HK-2 (cell line): ENCODE results near the gene SLC37A3.

ENCODE experiments used
- DNase-seq: peaks from one replicate; pipeline ENCODE4 v3.0.0-alpha.2; 2018; ENCODE audit not compliant: unreplicated experiment

SLC37A3 gene

DNA sequence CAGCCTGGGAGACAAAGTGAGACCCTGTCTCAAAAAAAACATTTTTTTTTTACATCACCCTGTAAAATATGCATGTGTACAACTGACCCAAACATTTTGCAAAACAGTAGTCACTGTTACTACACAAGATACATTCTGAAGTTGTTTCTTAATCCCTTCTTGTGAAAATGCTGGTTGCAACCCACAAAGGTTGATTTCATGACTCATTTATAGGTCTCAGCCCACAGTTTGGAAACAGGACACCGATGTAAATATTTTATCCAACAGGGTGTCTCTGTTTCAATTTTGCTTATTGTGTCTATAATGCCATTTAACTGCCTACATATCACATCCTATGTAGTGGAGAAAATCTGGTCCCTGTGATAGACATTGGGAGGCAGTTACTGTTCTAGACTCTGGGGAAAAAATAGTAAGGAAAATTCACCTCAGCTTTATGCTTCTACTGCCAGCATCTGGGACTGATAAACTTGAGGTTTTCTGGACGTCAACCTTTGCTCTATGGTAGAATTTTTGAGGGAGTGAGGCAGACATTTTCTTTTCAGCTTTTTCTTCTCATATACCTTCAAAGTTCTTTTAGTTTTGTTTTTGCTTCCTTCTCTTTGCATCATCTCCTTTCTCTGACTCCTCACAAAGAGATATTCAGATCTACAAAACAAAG is 4.0 kb upstream of the SLC37A3 start:
- DNase-seq, result no peak

DNA sequence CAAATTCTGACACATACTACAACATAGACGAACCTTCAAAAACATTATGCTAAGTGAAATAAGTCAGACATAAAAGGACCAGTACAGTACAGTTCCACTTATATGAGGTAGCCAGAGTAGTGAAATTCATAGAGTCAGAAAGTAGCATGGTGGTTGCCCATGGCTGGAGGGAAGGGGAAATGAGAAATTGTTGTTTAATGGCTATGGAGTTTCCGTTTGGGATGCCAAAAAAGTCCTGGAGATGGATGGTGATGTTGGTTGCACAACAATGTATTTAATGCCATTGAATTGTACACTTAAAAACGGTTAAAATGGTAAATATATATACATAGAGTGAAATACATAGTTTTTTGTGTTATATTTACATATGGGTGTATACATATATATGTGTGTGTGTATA is 2.1 kb upstream of the SLC37A3 start:
- no peak for DNase-seq

DNA sequence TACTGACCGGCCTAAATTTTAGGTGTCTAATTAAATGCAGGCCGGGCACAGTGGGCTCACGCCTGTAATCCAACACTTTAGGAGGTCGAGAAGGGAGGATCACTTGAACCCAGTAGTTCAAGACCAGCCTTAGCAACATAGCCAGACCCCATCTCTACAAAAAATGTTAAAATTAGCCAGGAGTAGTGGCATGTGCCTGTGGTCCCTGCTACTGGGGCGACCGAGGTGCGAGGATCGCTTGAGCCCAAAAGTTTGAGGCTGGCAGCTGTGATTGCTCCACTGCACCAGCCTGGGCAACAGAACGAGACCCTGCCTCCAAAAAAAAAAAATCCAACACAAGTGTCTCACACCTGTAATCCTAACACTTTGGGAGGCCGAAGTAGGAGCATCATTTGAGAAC is 491 bp upstream of the SLC37A3 start:
- no peak for DNase-seq

DNA sequence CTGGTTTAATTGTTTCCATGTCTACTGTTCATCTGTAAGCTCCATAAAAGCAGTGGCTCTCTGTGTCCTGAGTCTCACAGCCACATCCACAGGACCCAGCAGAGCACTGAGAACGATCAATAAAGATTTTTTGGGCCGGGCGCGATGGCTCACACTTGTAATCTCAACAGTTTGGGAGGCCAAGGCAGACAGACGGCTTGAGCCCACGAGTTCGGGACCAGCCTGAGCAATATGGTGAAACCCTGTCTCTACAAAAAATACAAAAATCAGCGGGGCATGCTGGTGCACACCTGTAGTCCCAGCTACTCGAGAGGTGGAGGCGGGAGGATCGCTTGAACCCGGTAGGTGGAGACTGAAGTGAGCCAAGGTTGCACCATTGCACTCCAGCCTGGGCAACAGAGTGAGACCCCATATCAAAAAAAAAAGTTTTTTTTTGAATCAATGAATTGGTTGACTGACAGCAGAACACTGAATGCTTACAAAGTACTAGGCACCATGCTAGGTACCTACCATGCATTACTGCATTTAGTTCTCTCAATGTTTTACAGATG is 4.5 kb downstream of the SLC37A3 start:
- no peak for DNase-seq

DNA sequence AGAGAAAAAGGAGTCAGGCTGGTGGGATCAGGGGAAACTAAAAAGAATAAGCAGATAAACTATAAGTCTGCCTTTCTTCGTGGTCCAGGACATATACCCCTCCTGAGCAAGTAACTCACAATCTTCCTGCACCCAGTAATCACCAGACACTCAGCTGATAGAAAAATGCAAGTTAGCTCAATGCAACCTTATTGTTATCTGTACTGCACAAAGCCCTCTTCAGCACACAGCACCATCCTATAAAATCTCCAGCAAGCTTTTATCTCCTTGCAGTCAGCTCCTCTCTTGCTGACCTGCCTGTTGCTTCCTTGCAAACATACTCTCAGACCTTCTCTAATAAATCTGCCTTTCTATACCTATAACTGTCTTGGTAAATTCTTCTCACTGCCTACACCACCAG is 6.7 kb downstream of the SLC37A3 start:
- DNase-seq, result no peak

DNA sequence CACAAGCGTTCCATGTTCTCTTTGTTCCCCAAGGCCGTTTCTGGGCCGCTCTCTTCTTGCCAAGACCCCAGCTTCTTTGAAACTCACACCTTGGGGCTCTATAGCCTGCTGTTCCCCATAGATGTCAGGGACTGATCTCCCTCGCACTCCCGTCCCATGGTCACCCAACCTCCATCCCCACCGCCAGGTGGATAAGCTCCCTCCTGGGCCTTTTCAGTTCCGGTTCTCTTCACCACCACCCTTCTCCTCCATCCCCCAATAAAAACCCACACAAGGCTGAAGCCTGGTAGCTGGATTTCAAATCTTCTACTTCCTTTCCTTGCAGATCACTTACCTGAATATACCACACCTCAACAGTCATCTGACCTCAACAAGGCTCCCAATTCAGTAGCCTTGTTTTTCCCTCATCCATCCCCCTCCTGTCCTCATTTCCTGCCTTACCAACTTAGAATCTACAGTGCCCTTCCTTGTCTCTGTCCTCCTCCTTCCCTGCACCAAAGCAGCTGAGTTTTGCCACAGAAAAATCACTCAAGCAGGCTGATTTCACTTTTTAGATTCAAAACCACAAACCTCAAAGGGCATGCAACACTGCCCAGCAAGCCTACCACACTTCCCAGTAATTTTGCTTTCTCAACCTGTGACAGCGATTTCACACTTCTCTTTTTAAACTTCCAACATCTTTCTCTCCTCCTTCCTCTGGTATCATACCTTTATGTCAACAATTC is 7.7 kb downstream of the SLC37A3 start:
- DNase-seq, result peak; percentile 56

- no peak for DNase-seq
These were observed 8.3 kb downstream of the SLC37A3 start for GRCh38 chr7:140390034-140390433.

DNA sequence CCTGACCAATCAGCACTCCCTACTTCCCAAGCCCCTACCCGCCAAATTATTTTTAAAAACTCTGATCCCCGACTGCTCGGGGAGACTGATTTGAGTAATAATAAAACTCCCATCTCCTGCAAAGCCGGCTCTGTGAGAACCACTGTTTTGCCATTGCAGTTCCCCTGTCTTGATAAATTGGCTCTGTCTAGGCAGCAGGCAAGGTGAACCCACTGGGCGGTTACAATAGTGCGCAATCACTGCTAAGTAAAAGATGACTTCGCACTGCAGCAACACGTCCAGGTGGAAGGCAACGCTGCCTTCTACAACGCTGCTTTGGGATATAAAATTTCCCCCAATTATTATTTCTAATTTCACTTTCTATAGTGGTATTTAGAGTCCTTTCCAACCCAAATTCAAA is 8.9 kb downstream of the SLC37A3 start:
- no peak for DNase-seq

DNA sequence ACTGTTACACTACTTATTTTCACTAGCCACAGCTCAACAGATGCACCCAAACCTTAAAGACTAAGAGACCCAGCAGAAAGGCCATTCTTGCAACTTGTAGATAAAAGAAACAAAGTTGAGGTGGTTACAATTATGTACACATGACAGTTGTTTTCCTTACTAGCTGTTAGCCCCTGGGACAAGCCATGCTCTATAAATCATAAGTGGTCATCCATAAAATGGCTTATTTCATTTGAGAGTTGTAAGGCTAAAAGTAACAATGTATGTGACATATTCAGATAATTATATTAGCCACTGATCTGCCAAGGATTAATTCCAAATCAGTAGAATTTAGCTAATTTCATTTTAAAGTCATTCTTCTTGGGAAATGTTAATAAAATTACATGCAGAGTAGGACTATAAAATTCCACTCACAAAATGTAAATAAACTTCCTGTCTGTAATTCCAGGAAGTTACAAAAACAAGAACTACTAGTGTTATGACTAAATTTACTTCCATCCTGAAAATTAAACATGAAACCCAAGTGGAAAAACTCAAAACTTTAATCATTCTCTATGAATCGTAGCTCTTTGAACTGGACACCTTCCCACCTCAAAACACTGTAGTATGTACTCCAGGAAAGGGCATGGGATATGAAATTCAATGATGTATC is 13.3 kb downstream of the SLC37A3 start:
- no peak for DNase-seq

- DNase-seq, result no peak
These were observed 14.2 kb downstream of the SLC37A3 start for GRCh38 chr7:140383954-140384713.

- DNase-seq, result no peak
These were observed 22.2 kb downstream of the SLC37A3 start for GRCh38 chr7:140375892-140376730.

- no peak for DNase-seq
These were observed 23.0 kb downstream of the SLC37A3 start for GRCh38 chr7:140375323-140375722.

- no peak for DNase-seq
These were observed 29.0 kb downstream of the SLC37A3 start for GRCh38 chr7:140369294-140369693.

- DNase-seq, result no peak
These were observed 30.8 kb downstream of the SLC37A3 start for GRCh38 chr7:140367528-140367927.

DNA sequence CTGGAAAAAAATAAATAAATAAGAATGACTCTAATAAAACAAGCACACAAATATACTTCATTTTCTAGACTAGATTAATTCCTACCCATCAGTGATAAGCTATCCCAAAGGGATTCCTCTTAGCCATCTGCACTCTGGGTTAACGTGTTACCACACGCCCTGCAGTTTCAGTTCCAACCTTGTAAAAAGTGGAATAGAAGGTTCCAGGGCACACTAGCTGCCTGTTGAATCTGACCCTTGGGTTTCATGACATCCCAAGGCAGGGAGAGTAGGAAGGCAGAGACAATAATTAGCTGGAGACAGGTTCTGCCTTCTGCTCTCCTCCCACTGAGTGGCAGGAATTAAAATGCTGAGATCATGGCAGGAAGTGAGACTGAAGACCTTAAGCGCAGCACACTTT is 33.5 kb downstream of the SLC37A3 start:
- DNase-seq, result no peak

GRCh38 chr7:140360697-140361229 is 37.6 kb downstream of the SLC37A3 start:
- DNase-seq, result no peak

DNA sequence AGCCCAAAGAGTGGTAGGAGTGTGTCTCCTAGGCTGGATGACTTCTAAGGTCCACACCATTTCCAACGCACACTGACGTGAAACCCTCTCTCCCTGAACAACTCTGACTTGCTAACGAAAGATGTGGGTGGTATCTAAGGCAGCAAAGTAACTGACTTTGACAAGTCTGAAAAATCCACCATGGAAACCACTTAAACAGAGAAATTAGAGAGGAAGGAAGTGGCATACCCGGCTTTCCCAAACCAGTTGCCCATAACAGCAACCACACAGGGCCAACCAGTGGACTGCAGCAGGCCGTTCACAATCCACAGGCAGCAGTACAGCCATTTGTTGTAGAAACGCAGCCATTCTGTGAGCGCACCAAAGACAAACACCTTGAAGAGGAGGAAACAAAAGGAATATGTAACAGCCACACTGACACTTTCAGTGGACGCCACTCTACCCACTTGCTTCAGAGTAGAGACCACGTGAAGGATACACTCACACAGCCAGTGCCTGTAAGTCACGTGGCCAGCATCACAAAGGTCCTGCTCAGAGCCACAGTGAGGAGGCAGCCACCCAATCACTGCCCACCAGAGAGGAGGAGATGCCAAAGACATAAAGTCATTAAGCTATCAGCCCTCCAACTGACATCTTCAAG is 39.8 kb downstream of the SLC37A3 start:
- DNase-seq, result no peak

DNA sequence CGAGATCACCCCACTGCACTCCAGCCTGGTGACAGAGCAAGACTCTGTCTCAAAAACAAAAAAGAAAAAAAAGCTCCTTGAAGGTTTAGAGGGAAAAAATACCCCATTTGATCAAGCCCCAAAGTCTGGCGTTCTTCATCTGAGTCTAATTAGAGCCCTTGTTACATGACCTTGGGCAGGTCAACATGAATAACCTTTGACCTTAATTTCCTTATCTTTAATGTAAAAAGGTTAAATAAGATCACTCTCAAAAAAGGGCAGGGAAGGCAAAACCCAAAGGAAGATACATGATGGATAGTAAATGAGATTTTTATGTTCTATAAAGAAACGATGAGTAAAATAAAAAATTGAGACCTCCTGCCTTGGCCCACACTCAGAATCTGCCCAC is 40.3 kb downstream of the SLC37A3 start:
- no peak for DNase-seq

GRCh38 chr7:140350056-140350455 is 48.3 kb downstream of the SLC37A3 start:
- no peak for DNase-seq

DNA sequence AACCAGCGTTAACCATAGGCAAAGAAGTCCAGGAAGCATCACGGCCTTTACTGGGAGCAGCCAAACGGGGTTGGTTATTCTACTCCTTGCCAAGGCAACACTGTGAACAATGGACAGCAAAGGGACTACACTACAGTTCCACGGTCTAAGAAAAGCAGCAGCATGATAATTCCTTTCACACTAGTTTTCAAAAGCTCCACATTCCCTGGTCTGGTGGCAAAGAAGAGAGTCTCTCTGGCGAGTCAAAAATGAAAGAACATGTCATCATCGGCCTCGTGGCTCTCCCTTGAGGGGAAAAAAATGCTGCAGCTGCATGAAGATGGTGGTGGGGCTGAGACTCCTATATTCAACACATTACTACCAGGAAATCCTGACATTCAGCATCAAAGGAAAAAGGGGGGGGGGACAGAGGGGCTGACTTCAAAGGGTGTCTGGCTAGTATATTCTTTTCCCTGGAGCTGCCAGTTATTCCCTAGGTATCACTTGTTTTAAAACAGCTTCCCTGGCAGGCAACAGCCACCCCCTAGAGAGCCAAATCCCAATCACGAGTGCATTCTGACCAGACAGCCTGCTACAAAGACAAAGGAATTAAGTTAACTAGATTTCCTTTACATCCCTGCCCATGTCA is 49.1 kb downstream of the SLC37A3 start:
- DNase-seq, result no peak
